ENCODE measurements around the gene PTPRN2.
"Not testable (repeated sequence)": the region's sequence is repeated elsewhere in the genome, so short reads cannot be mapped to it uniquely, and the experiment has no call there.

- not testable (repeated sequence) for TF ChIP-seq CTCF (IDR thresholded peaks at IDR 0.05); ZFX (IDR thresholded peaks at IDR 0.05; ENCODE audit: borderline replicate concordance)
These were observed 1097.8 kb downstream of the PTPRN2 start for GRCh38 chr7:157489870-157490269.
